ENCODE results near the gene MEIS3. TPM values are rescaled to one million over a fixed set of nuclear protein-coding genes. Genes with fewer than 3 reads are reported as not detected.
A peak's percentile ranks its signal among the peaks of the same experiment; 100 is the strongest.
"Not testable (repeated sequence)": the region's sequence is repeated elsewhere in the genome, so short reads cannot be mapped to it uniquely, and the experiment has no call there.

Gene MEIS3
- total and polyA plus RNA-seq, 7 donors = 0.92 to 19.4 (median 11.8) TPM

- no peak overlapping the region for H3K27ac ChIP-seq
- peaks cover 0 to 4% (median 0%) of the 10 kb centered on the region in 3 donors for H3K27me3 ChIP-seq
- TF ChIP-seq POLR2A (IDR thresholded peaks at IDR 0.05) = no peak
- peak; percentile 48 to 87 (median 68) for TF ChIP-seq CTCF (IDR thresholded peaks at IDR 0.05)
- H3K36me3 ChIP-seq = no peaks in the 10 kb centered on the region
- no peaks in the 10 kb centered on the region for H3K9me3 ChIP-seq
- intact Hi-C loops (cut with DNase I) = loop anchor here (5.0 kb wide), 1 partner anchor 94 kb away; no protein-coding TSS in a partner anchor
- peaks cover 0 to 9% (median 0%) of the 10 kb centered on the region in 4 donors for H3K4me1 ChIP-seq
- DNase-seq = peak; percentile 81
- WGBS, 2 donors = 33 to 36% methylated on average over 15 of the region's 15 CpGs
- no peak overlapping the region for H3K4me3 ChIP-seq
These were observed 27.7 kb downstream of the MEIS3 start for GRCh38 chr19:47391510-47392223.

GRCh38 chr19:47390533-47391488, 28.5 kb downstream of the MEIS3 start:
- WGBS, 2 donors = 78 to 83% methylated on average over 20 of the region's 20 CpGs
- no peaks in the 10 kb centered on the region for H3K36me3 ChIP-seq
- peaks cover 0 to 9% (median 0%) of the 10 kb centered on the region in 4 donors for H3K4me1 ChIP-seq
- H3K27me3 ChIP-seq = peaks cover 0 to 4% (median 0%) of the 10 kb centered on the region in 3 donors
- DNase-seq = no peak
- no peak for TF ChIP-seq POLR2AphosphoS5 (IDR thresholded peaks at IDR 0.05)
- intact Hi-C loops (cut with DNase I) = loop anchor here (5.0 kb wide), 1 partner anchor 94 kb away; no protein-coding TSS in a partner anchor
- H3K27ac ChIP-seq = no peak overlapping the region
- H3K4me3 ChIP-seq = no peak overlapping the region
- H3K9me3 ChIP-seq = no peaks in the 10 kb centered on the region

GRCh38 chr19:47389150-47389556, 30.2 kb downstream of the MEIS3 start:
- no peaks in the 10 kb centered on the region for H3K9me3 ChIP-seq
- H3K27me3 ChIP-seq = peaks cover 0 to 4% (median 0%) of the 10 kb centered on the region in 3 donors
- H3K27ac ChIP-seq = peak overlapping the region in 1 of 4 donors; percentile 34
- H3K4me1 ChIP-seq = peaks cover 0 to 9% (median 0%) of the 10 kb centered on the region in 4 donors
- H3K36me3 ChIP-seq = no peaks in the 10 kb centered on the region
- DNase-seq = no peak
- intact Hi-C loops (cut with DNase I) = no loop called here
- no peak overlapping the region for H3K4me3 ChIP-seq
- 65 to 74% methylated on average over 9 of the region's 9 CpGs for WGBS, 2 donors
- TF ChIP-seq EP300 (IDR thresholded peaks at IDR 0.05) (no peak), CTCF (IDR thresholded peaks at IDR 0.05) (no peak), POLR2A (IDR thresholded peaks at IDR 0.05) (no peak), POLR2AphosphoS5 (IDR thresholded peaks at IDR 0.05) (no peak)

- H3K4me3 ChIP-seq; intact Hi-C loops (cut with DNase I); DNase-seq; H3K9me3 ChIP-seq; H3K4me1 ChIP-seq; H3K36me3 ChIP-seq; H3K27me3 ChIP-seq: not testable (repeated sequence)
- 71 to 83% methylated on average over 5 of the region's 5 CpGs for WGBS, 2 donors
- H3K27ac ChIP-seq = peak overlapping the region in 1 of 4 donors; percentile 18
These were observed 30.6 kb downstream of the MEIS3 start for GRCh38 chr19:47388721-47389120.

- H3K27me3 ChIP-seq; H3K4me3 ChIP-seq; H3K27ac ChIP-seq; H3K9me3 ChIP-seq; H3K4me1 ChIP-seq; H3K36me3 ChIP-seq; intact Hi-C loops (cut with DNase I); DNase-seq: not testable (repeated sequence)
- WGBS, 2 donors = 71 to 86% methylated on average over 3 of the region's 3 CpGs
These were observed 31.7 kb downstream of the MEIS3 start for GRCh38 chr19:47387623-47388022.

- H3K36me3 ChIP-seq = peaks cover 5 to 10% (median 6%) of the 10 kb centered on the region in 4 donors
- 65 to 83% methylated on average over 12 of the region's 12 CpGs for WGBS, 2 donors
- intact Hi-C loops (cut with DNase I); H3K4me3 ChIP-seq; H3K27me3 ChIP-seq; DNase-seq; H3K4me1 ChIP-seq; H3K9me3 ChIP-seq; H3K27ac ChIP-seq: not testable (repeated sequence)
These were observed 32.7 kb downstream of the MEIS3 start for GRCh38 chr19:47386582-47386981.

GRCh38 chr19:47384533-47384932, 34.8 kb downstream of the MEIS3 start:
- DNase-seq; H3K9me3 ChIP-seq; H3K4me3 ChIP-seq; H3K4me1 ChIP-seq; intact Hi-C loops (cut with DNase I); H3K27ac ChIP-seq; H3K27me3 ChIP-seq: not testable (repeated sequence)
- WGBS, 2 donors = 75 to 92% methylated on average over 4 of the region's 4 CpGs
- peaks cover 20 to 31% (median 20%) of the 10 kb centered on the region in 4 donors for H3K36me3 ChIP-seq

GRCh38 chr19:47383890-47384289, 35.4 kb downstream of the MEIS3 start:
- H3K4me3 ChIP-seq; DNase-seq; H3K27me3 ChIP-seq; H3K27ac ChIP-seq; H3K9me3 ChIP-seq; intact Hi-C loops (cut with DNase I); H3K4me1 ChIP-seq: not testable (repeated sequence)
- peaks cover 20 to 36% (median 22%) of the 10 kb centered on the region in 4 donors for H3K36me3 ChIP-seq
- 81 to 91% methylated on average over 5 of the region's 5 CpGs for WGBS, 2 donors
